Loucy (cell line): ENCODE measurements around the gene NOSIP.

Source experiments
- H2AFZ ChIP-seq: fragments of 200-600 bp; sonication (generic); 2 replicates; pipeline ENCODE4 v1.6.0; 2016; ENCODE audit warnings: antibody characterized with exemption, mild to moderate bottlenecking, low read length, moderate library complexity
- H3F3A ChIP-seq: fragments of 200-600 bp; 2 replicates; pipeline ENCODE4 v1.6.0; 2016; ENCODE audit warnings: antibody characterized with exemption, low read depth, mild to moderate bottlenecking
- H3K27me3 ChIP-seq: fragments of 200-600 bp; sonication (generic); 2 replicates; pipeline ENCODE4 v1.6.1; 2014; ENCODE audit warnings: low read length, mild to moderate bottlenecking; ENCODE audit not compliant: insufficient read depth, poor library complexity, severe bottlenecking
- H3K36me3 ChIP-seq: fragments of 200-600 bp; sonication (generic); 2 replicates; pipeline ENCODE4 v1.6.1; 2016; ENCODE audit warnings: low read length; ENCODE audit not compliant: insufficient read depth
- H3K4me1 ChIP-seq: fragments of 200-600 bp; sonication (generic); 2 replicates; pipeline ENCODE4 v1.5.1; 2014; ENCODE audit warnings: low read length, mild to moderate bottlenecking; ENCODE audit not compliant: insufficient read depth, poor library complexity, severe bottlenecking
- H3K4me2 ChIP-seq: fragments of 200-600 bp; sonication (generic); 2 replicates; pipeline ENCODE4 v1.6.0; 2014; ENCODE audit warnings: antibody characterized with exemption, low read length, low read depth, mild to moderate bottlenecking; ENCODE audit not compliant: poor library complexity, severe bottlenecking
- H3K4me3 ChIP-seq: fragments of 200-600 bp; sonication (generic); 2 replicates; pipeline ENCODE4 v1.5.1; 2014; ENCODE audit warnings: low read length, mild to moderate bottlenecking, mixed read lengths; ENCODE audit not compliant: poor library complexity, severe bottlenecking
- H3K79me2 ChIP-seq: fragments of 200-600 bp; sonication (generic); 2 replicates; pipeline ENCODE4 v1.6.1; 2014; ENCODE audit warnings: low read length; ENCODE audit not compliant: insufficient read depth
- H3K9ac ChIP-seq: fragments of 200-600 bp; sonication (generic); 2 replicates; pipeline ENCODE4 v1.6.0; 2014; ENCODE audit warnings: mild to moderate bottlenecking, low read depth, low read length, moderate library complexity; ENCODE audit not compliant: poor library complexity, severe bottlenecking
- H3K9me2 ChIP-seq: fragments of 200-600 bp; sonication (generic); replicated peaks from 2 replicates; pipeline ENCODE4 v1.6.1; 2016; ENCODE audit warnings: low read depth, low read length, mixed read lengths
- H3K9me3 ChIP-seq: fragments of 200-600 bp; sonication (generic); 2 replicates; pipeline ENCODE4 v1.6.1; 2014; ENCODE audit warnings: mild to moderate bottlenecking, antibody characterized with exemption, low read length, low read depth; ENCODE audit not compliant: insufficient read depth
- H4K20me1 ChIP-seq: fragments of 200-600 bp; sonication (generic); 2 replicates; pipeline ENCODE4 v1.6.0; 2014; ENCODE audit warnings: antibody characterized with exemption, low read length, mild to moderate bottlenecking; ENCODE audit not compliant: insufficient read depth, poor library complexity, severe bottlenecking
- EZH2phosphoT487 ChIP-seq: fragments of 200-600 bp; IDR thresholded peaks from 2 replicates; pipeline ENCODE4 v1.6.1; 2018; ENCODE audit warnings: antibody characterized with exemption, mild to moderate bottlenecking, moderate library complexity, borderline replicate concordance
- TF ChIP-seq, protein P1 (sequence below): fragments of 200-600 bp; sonication (generic); conservative IDR thresholded peaks from 2 replicates; pipeline ENCODE4 v1.5.1; 2014; ENCODE audit warnings: mild to moderate bottlenecking, antibody characterized with exemption, low read length

The NOSIP gene

DNA sequence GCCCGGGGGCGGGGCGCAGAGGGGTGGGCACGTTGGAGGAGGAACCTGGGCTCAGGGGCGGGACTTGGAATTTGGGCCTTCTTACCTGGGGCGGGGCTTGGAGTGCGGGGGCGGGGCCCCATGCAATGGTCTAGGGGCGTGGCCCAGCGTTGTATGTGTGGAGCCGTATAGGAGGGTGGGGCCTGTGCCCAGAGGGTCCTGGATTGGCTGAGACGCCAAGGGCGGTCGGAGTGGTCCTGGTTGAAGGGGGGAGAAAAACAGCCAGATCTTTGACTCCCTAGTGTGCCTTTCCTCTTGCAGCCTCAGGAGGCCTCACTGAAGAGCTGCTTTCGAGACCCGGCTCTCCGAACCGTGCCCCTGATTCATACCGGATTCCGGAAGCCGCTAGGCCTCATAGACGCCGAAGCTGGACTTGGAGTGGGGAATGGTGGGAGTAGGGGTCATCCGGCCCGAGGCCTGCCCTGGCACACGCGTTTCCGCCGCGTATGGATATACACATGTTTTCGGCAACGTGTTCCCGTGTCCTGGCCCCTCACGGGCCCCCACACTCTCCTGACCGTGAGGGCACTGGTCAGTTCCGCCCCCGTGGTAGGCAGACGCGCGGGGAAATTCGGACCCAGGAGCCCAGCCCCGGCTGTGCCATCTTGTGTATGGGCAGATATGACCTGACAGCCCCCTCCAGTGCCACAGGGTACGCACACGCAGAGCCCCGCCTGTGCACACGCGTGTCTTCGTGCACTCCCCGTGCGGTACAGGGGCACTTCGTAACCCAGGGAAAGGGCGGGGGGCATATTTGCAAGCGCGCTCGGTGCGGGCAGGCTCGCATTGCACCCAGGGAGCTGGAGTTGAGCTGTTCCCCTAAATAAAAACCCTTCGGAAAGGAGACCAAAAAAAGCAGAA lies 10.0 kb upstream of the NOSIP start:
- H3K4me2 ChIP-seq, result peak overlapping the region; percentile 94
- TF ChIP-seq, protein P1, sequence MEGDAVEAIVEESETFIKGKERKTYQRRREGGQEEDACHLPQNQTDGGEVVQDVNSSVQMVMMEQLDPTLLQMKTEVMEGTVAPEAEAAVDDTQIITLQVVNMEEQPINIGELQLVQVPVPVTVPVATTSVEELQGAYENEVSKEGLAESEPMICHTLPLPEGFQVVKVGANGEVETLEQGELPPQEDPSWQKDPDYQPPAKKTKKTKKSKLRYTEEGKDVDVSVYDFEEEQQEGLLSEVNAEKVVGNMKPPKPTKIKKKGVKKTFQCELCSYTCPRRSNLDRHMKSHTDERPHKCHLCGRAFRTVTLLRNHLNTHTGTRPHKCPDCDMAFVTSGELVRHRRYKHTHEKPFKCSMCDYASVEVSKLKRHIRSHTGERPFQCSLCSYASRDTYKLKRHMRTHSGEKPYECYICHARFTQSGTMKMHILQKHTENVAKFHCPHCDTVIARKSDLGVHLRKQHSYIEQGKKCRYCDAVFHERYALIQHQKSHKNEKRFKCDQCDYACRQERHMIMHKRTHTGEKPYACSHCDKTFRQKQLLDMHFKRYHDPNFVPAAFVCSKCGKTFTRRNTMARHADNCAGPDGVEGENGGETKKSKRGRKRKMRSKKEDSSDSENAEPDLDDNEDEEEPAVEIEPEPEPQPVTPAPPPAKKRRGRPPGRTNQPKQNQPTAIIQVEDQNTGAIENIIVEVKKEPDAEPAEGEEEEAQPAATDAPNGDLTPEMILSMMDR, result peak; percentile 27; the same call in 1 of the 2 replicates
- TF ChIP-seq EZH2phosphoT487, result no peak
- H3K9me3 ChIP-seq, result no peaks in the 10 kb centered on the region
- peaks cover 14% of the 10 kb centered on the region; the same call in 1 of the 2 replicates for H3F3A ChIP-seq
- H3K27me3 ChIP-seq, result peaks cover 5% of the 10 kb centered on the region
- H2AFZ ChIP-seq, result peak overlapping the region; percentile 75
- peak overlapping the region; percentile 99 for H3K9ac ChIP-seq
- peaks cover 20% of the 10 kb centered on the region for H3K4me1 ChIP-seq
- peaks cover 38% of the 10 kb centered on the region for H3K79me2 ChIP-seq
- peak overlapping the region; percentile 91 for H3K4me3 ChIP-seq
- H3K36me3 ChIP-seq, result peaks cover 10% of the 10 kb centered on the region; the same call in 1 of the 2 replicates
- H3K9me2 ChIP-seq, result no peaks in the 10 kb centered on the region
- H4K20me1 ChIP-seq, result peaks cover 34% of the 10 kb centered on the region

DNA sequence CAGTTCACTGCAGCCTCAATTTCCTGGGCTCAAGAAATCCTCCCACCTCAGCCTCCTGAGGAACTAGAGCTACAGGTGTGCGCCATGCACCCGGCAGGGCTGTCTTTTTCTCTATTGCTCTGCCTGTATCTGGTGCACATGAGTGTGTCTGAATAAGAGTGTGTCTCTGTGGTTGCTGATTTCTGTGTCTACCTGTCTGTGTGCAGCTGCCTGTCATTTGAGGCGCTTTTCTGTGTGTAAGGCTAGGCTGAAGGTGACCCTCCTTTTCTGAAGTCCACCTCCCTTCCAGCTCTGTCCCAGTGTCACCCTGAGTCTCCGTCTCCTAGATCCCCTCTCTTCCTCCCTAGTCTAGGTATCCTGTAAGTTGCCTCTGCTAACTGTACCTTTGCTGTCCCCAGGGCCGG lies 9.1 kb upstream of the NOSIP start:
- Histone ChIP-seq H3K36me3 (peaks cover 6% of the 10 kb centered on the region; the same call in 1 of the 2 replicates), H3F3A (peaks cover 14% of the 10 kb centered on the region; the same call in 1 of the 2 replicates), H4K20me1 (peaks cover 26% of the 10 kb centered on the region), H3K79me2 (peaks cover 32% of the 10 kb centered on the region), H2AFZ (no peak overlapping the region), H3K4me2 (no peak overlapping the region), H3K9ac (no peak overlapping the region), H3K27me3 (peaks cover 5% of the 10 kb centered on the region), H3K9me2 (no peaks in the 10 kb centered on the region), H3K4me1 (peaks cover 20% of the 10 kb centered on the region), H3K9me3 (no peaks in the 10 kb centered on the region), H3K4me3 (no peak overlapping the region)
- no peak for TF ChIP-seq EZH2phosphoT487
- TF ChIP-seq, protein P1, result no peak

DNA sequence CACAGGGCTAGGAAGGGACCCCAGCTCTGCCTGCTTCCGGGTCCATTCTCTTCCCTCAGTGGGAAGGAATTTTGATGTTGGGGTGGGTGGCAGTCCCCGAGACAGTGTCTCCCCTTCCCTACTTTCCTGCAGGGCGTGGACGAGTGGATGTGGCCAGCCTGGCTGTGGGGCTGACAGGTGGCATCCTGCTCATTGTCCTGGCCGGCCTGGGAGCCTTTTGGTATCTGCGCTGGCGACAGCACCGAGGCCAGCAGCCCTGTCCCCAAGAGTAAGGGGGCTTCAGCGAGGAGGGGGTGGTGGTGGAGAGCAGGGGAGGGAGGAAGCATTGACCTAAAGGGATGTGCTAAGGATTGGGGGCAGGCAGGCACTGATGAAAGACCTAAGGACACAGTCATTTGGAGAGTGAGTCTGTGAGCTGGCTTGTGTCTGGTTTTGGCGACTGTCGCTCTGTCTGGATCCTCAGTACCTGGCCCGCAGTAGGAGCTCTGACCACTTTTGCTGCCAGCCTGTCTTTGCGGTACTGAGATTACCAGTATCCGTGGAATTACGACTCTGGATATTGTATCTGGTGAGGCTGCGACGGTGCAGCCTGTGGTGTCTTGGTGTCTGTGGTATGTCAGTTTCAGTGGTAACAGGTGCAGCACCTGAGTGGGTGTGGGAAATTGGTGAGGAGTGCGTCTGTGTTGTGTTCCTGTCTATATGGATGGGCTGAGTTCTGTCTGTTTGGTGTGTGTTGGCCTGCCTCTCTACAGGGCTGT lies 8.2 kb upstream of the NOSIP start:
- H3K4me2 ChIP-seq, result no peak overlapping the region

More for the DNA sequence above, 8.2 kb upstream of the NOSIP start:
- Histone ChIP-seq H3K79me2 (peaks cover 22% of the 10 kb centered on the region), H2AFZ (no peak overlapping the region), H3K9ac (no peak overlapping the region), H3K27me3 (peaks cover 5% of the 10 kb centered on the region), H3K36me3 (no peaks in the 10 kb centered on the region), H3K9me2 (no peaks in the 10 kb centered on the region), H4K20me1 (peaks cover 16% of the 10 kb centered on the region), H3K4me3 (no peak overlapping the region), H3K4me1 (peaks cover 11% of the 10 kb centered on the region), H3K9me3 (no peaks in the 10 kb centered on the region), H3F3A (peaks cover 14% of the 10 kb centered on the region; the same call in 1 of the 2 replicates)
- TF ChIP-seq, protein P1, result no peak
- TF ChIP-seq EZH2phosphoT487, result no peak
